IMR-90 (cell line): ENCODE data around the gene SIGLEC12. TPM values are rescaled to one million over a fixed set of nuclear protein-coding genes. Genes with fewer than 3 reads are reported as not detected.

Experiments used
- ATAC-seq: fragments of 200-7000 bp; cut with Tn5 transposase; 2 replicates; pipeline ENCODE4 v1.9.1; 2020; ENCODE audit warnings: low read depth, mild to moderate bottlenecking, moderate library complexity
- BruUV-seq: library from RNA; stranded (reverse); fragments of 400-500 nt; replicated peaks from 2 replicates; lab custom pipeline; 2021; lab: Mats Ljungman, UMichigan
- CTCF ChIA-PET: fragments of 300-600 bp; formaldehyde crosslinking; extraction: SDS; loops from one replicate; lab custom pipeline; 2021; ENCODE audit warnings: antibody characterized with exemption; lab: Yijun Ruan, JAX
- POLR2A ChIA-PET: fragments of 300-600 bp; sonication (Branson Sonifier 250); formaldehyde crosslinking; loops from one replicate; lab custom pipeline; 2022; ENCODE audit warnings: antibody characterized with exemption; ENCODE audit not compliant: unreplicated experiment; lab: Charles Lee
- DNase-seq: peaks from one replicate; pipeline ENCODE4 v3.0.0; 2013
- H2AFZ ChIP-seq: replicated peaks from 2 replicates; pipeline ENCODE3; 2013; ENCODE audit warnings: low read length, mild to moderate bottlenecking; ENCODE audit not compliant: poor library complexity
- H2AK5ac ChIP-seq: 2 replicates; pipeline ENCODE4 v1.6.1; 2013; ENCODE audit warnings: low read depth, low read length, inconsistent platforms
- H2AK9ac ChIP-seq: replicated peaks from 2 replicates; pipeline ENCODE3; 2013; ENCODE audit warnings: mild to moderate bottlenecking, low read depth, low read length, moderate library complexity; ENCODE audit not compliant: poor library complexity
- H2BK120ac ChIP-seq: 2 replicates; pipeline ENCODE4 v1.6.1; 2013; ENCODE audit warnings: low read depth, low read length, inconsistent platforms
- H2BK15ac ChIP-seq: 3 replicates; pipeline ENCODE4 v1.6.1; 2013; ENCODE audit warnings: low read depth, low read length, inconsistent platforms
- H2BK20ac ChIP-seq: 2 replicates; pipeline ENCODE4 v1.6.1; 2013; ENCODE audit warnings: low read depth, mild to moderate bottlenecking, inconsistent platforms, low read length, moderate library complexity
- H2BK5ac ChIP-seq: 2 replicates; pipeline ENCODE4 v1.6.1; 2013; ENCODE audit warnings: mild to moderate bottlenecking, low read depth, low read length, inconsistent platforms; ENCODE audit not compliant: poor library complexity, severe bottlenecking
- H3K14ac ChIP-seq: replicated peaks from 2 replicates; pipeline ENCODE4 v1.6.1; 2013; ENCODE audit warnings: low read depth, low read length, inconsistent platforms
- H3K18ac ChIP-seq: 2 replicates; pipeline ENCODE4 v1.6.1; 2013; ENCODE audit warnings: low read depth, low read length, control low read depth
- H3K23ac ChIP-seq: 2 replicates; pipeline ENCODE4 v1.6.1; 2013; ENCODE audit warnings: low read depth, low read length, inconsistent platforms
- H3K27ac ChIP-seq: 2 replicates; pipeline ENCODE4 v1.5.1; 2013; ENCODE audit warnings: mild to moderate bottlenecking, control low read depth, low read length; ENCODE audit not compliant: insufficient read depth
- H3K27me3 ChIP-seq: 2 replicates; pipeline ENCODE4 v1.6.1; 2013; ENCODE audit warnings: low read length; ENCODE audit not compliant: control insufficient read depth, insufficient read depth
- H3K36me3 ChIP-seq: 2 replicates; pipeline ENCODE4 v1.6.1; 2013; ENCODE audit warnings: low read length, mixed read lengths; ENCODE audit not compliant: control insufficient read depth, insufficient read depth
- H3K4ac ChIP-seq: 2 replicates; pipeline ENCODE4 v1.6.1; 2013; ENCODE audit warnings: low read depth, low read length, inconsistent platforms
- H3K4me1 ChIP-seq: 2 replicates; pipeline ENCODE4 v1.6.1; 2013; ENCODE audit warnings: low read length, mixed read lengths; ENCODE audit not compliant: control insufficient read depth, insufficient read depth
- H3K4me2 ChIP-seq: 2 replicates; pipeline ENCODE4 v1.6.1; 2013; ENCODE audit warnings: low read depth, mild to moderate bottlenecking, control low read depth, low read length, moderate library complexity
- H3K4me3 ChIP-seq: 2 replicates; pipeline ENCODE4 v1.5.1; 2013; ENCODE audit warnings: low read depth, mild to moderate bottlenecking, control low read depth, low read length, moderate library complexity; ENCODE audit not compliant: insufficient read depth
- H3K56ac ChIP-seq: 2 replicates; pipeline ENCODE4 v1.6.1; 2013; ENCODE audit warnings: low read length, inconsistent platforms; ENCODE audit not compliant: insufficient read depth; ENCODE audit errors: extremely low read depth
- H3K79me1 ChIP-seq, 2 experiments: 2 replicates each; pipeline ENCODE4 v1.6.1; 2013; ENCODE audit warnings: low read length in 2 of 2, inconsistent platforms in 1 of 2, low read depth in 1 of 2
- H3K9ac ChIP-seq: 2 replicates; pipeline ENCODE4 v1.6.1; 2013; ENCODE audit warnings: low read depth, low read length, control low read depth
- H3K9me1 ChIP-seq: 2 replicates; pipeline ENCODE4 v1.6.1; 2013; ENCODE audit warnings: low read length, inconsistent platforms; ENCODE audit not compliant: insufficient read depth
- H3K9me3 ChIP-seq: 2 replicates; pipeline ENCODE4 v1.6.1; 2013; ENCODE audit warnings: low read length; ENCODE audit not compliant: control insufficient read depth, insufficient read depth
- H4K20me1 ChIP-seq: 2 replicates; pipeline ENCODE4 v1.6.1; 2013; ENCODE audit warnings: low read length, inconsistent platforms; ENCODE audit not compliant: insufficient read depth
- H4K5ac ChIP-seq: 2 replicates; pipeline ENCODE4 v1.6.1; 2013; ENCODE audit warnings: mild to moderate bottlenecking, low read depth, low read length, control low read depth
- H4K8ac ChIP-seq, 2 experiments: 2 replicates each; pipeline ENCODE4 v1.6.1; 2013; ENCODE audit warnings: low read depth in 2 of 2, low read length in 2 of 2, control low read depth in 1 of 2, inconsistent platforms in 1 of 2
- H4K91ac ChIP-seq: 2 replicates; pipeline ENCODE4 v1.6.1; 2013; ENCODE audit warnings: low read depth, low read length, inconsistent platforms; ENCODE audit not compliant: insufficient read depth
- BHLHE40 ChIP-seq: fragments of 150-350 bp; IDR thresholded peaks from 2 replicates; pipeline ENCODE4 v1.6.1; 2016; ENCODE audit warnings: mild to moderate bottlenecking, low read depth, low read length
- CEBPB ChIP-seq: IDR thresholded peaks from 2 replicates; pipeline ENCODE4 v1.6.1; 2012; ENCODE audit warnings: low read depth, low read length, improper control_type of control experiment
- CHD1 ChIP-seq: IDR thresholded peaks from 2 replicates; pipeline ENCODE4 v1.6.1; 2012; ENCODE audit warnings: low read depth, low read length, improper control_type of control experiment
- ELK1 ChIP-seq: fragments of 150-350 bp; IDR thresholded peaks from 2 replicates; pipeline ENCODE4 v1.6.1; 2016; ENCODE audit warnings: low read depth, mild to moderate bottlenecking, low read length, moderate library complexity, borderline replicate concordance
- FOS ChIP-seq: fragments of 150-350 bp; IDR thresholded peaks from 2 replicates; pipeline ENCODE4 v1.6.1; 2016; ENCODE audit warnings: low read depth, low read length
- MAFK ChIP-seq: IDR thresholded peaks from 2 replicates; pipeline ENCODE4 v1.6.1; 2012; ENCODE audit warnings: low read depth, low read length, improper control_type of control experiment
- MAZ ChIP-seq: IDR thresholded peaks from 2 replicates; pipeline ENCODE4 v1.6.1; 2012; ENCODE audit warnings: low read depth, mild to moderate bottlenecking, low read length, improper control_type of control experiment, moderate library complexity, borderline replicate concordance
- MXI1 ChIP-seq: IDR thresholded peaks from 2 replicates; pipeline ENCODE4 v1.6.1; 2012; ENCODE audit warnings: low read depth, mild to moderate bottlenecking, low read length, moderate library complexity, borderline replicate concordance
- NFE2L2 ChIP-seq: fragments of 150-350 bp; IDR thresholded peaks from 2 replicates; pipeline ENCODE4 v1.6.1; 2016; ENCODE audit warnings: low read depth, mild to moderate bottlenecking, low read length
- POLR2A ChIP-seq: IDR thresholded peaks from 2 replicates; pipeline ENCODE4 v1.6.1; 2012; ENCODE audit warnings: mild to moderate bottlenecking, low read depth, low read length
- RAD21 ChIP-seq: IDR thresholded peaks from 2 replicates; pipeline ENCODE4 v1.6.1; 2012; ENCODE audit warnings: low read length, improper control_type of control experiment
- RCOR1 ChIP-seq: IDR thresholded peaks from 2 replicates; pipeline ENCODE4 v1.6.1; 2012; ENCODE audit warnings: mild to moderate bottlenecking, low read length, improper control_type of control experiment; ENCODE audit not compliant: insufficient replicate concordance
- RFX5 ChIP-seq: IDR thresholded peaks from 2 replicates; pipeline ENCODE4 v1.8.0; 2012; ENCODE audit warnings: low read depth, mild to moderate bottlenecking, low read length, moderate library complexity
- SMC3 ChIP-seq: fragments of 150-350 bp; IDR thresholded peaks from 2 replicates; pipeline ENCODE4 v1.6.1; 2016; ENCODE audit warnings: low read depth, mild to moderate bottlenecking, antibody characterized with exemption, low read length, moderate library complexity
- USF2 ChIP-seq: fragments of 150-350 bp; IDR thresholded peaks from 2 replicates; pipeline ENCODE4 v1.6.1; 2017; ENCODE audit warnings: mild to moderate bottlenecking, antibody characterized with exemption, low read length, low read depth
- WGBS, 2 experiments: methylation state at CpG; one replicate each; pipeline versions ENCODE4 v1.1.5 to v1.1.7; 2013; ENCODE audit warnings: missing lambda C conversion rate in 2 of 2; ENCODE audit not compliant: insufficient read length in 1 of 2; ENCODE audit errors: extremely low coverage in 2 of 2; 5-methylcytosine and 5-hydroxymethylcytosine counted together
- dilution Hi-C: fragments of 300-500 bp; cut with HindIII; formaldehyde crosslinking; loops from one replicate; pipeline ENCODE4 v1.14.3; 2018; ENCODE audit warnings: low sequenced_read_pairs; ENCODE audit not compliant: unreplicated experiment
- in situ Hi-C: fragments of 300-500 bp; cut with MboI; formaldehyde crosslinking; loops from 3 replicates; pipeline ENCODE4 v1.14.3; 2019; ENCODE audit warnings: low sequenced_read_pairs, inconsistent platforms, mixed read lengths
- intact Hi-C: fragments of 100-400 bp; cut with micrococcal nuclease; formaldehyde crosslinking; loops from 2 replicates; pipeline ENCODE4 v1.10.0; 2022
- polyA plus RNA-seq, 3 experiments: library from polyadenylated mRNA; depleted of rRNA; stranded (reverse); fragments of >200 nt; gene quantifications; 2 replicates each; pipeline ENCODE4 v1.2.3, GENCODE V29; 2012; ENCODE audit warnings: low replicate concordance in 1 of 3
- total RNA-seq: library from RNA; depleted of rRNA; stranded (reverse); fragments of >200 nt; gene quantifications from 2 replicates; pipeline ENCODE4 v1.2.3, GENCODE V29; 2012
- TF ChIP-seq, protein P1 (sequence below): conservative IDR thresholded peaks from 2 replicates; pipeline ENCODE4 v1.5.1; 2012; ENCODE audit warnings: mild to moderate bottlenecking, low read depth, low read length, improper control_type of control experiment

The SIGLEC12 gene
- total and polyA plus RNA-seq, 2 of the 4 experiments (the other 2 are of a cell fraction) = not detected

- in situ Hi-C loops = no loop called here
- Histone ChIP-seq H3K4me3 (no peak overlapping the region), H2BK20ac (no peak overlapping the region), H4K20me1 (no peaks in the 10 kb centered on the region), H3K27ac (no peak overlapping the region), H3K79me1 (no peaks in the 10 kb centered on the region), H3K4me1 (no peaks in the 10 kb centered on the region), H2AK9ac (no peak overlapping the region), H3K23ac (no peak overlapping the region), H4K5ac (no peak overlapping the region), H3K18ac (no peak overlapping the region), H2AFZ (no peak overlapping the region), H2BK5ac (no peak overlapping the region), H4K8ac (no peak overlapping the region), H3K56ac (no peak overlapping the region), H2BK120ac (no peak overlapping the region), H2BK15ac (no peak overlapping the region), H3K27me3 (no peaks in the 10 kb centered on the region), H3K9ac (no peak overlapping the region), H3K4ac (no peak overlapping the region), H3K9me1 (no peaks in the 10 kb centered on the region), H3K14ac (no peak overlapping the region), H3K36me3 (no peaks in the 10 kb centered on the region), H4K91ac (no peak overlapping the region), H3K4me2 (no peak overlapping the region), H2AK5ac (no peak overlapping the region), H3K9me3 (peaks cover 18% of the 10 kb centered on the region)
- intact Hi-C loops = no loop called here
- dilution Hi-C loops = no loop called here
- WGBS, 2 experiments = 22% methylated on average over 3 of the region's 8 CpGs; no CpG with 5 or more reads in 1 of the 2 experiments
- POLR2A ChIA-PET = no interaction called here
- no peak for TF ChIP-seq RFX5
- TF ChIP-seq FOS = no peak
- no peak for TF ChIP-seq POLR2A
- no peak for TF ChIP-seq NFE2L2
- no peak for TF ChIP-seq ELK1
- no peak for TF ChIP-seq RAD21
- TF ChIP-seq RCOR1 = no peak
- no peak for TF ChIP-seq CHD1
- TF ChIP-seq MAZ = no peak
- TF ChIP-seq SMC3 = no peak
- TF ChIP-seq BHLHE40 = no peak
- TF ChIP-seq USF2 = no peak
- TF ChIP-seq, protein P1, sequence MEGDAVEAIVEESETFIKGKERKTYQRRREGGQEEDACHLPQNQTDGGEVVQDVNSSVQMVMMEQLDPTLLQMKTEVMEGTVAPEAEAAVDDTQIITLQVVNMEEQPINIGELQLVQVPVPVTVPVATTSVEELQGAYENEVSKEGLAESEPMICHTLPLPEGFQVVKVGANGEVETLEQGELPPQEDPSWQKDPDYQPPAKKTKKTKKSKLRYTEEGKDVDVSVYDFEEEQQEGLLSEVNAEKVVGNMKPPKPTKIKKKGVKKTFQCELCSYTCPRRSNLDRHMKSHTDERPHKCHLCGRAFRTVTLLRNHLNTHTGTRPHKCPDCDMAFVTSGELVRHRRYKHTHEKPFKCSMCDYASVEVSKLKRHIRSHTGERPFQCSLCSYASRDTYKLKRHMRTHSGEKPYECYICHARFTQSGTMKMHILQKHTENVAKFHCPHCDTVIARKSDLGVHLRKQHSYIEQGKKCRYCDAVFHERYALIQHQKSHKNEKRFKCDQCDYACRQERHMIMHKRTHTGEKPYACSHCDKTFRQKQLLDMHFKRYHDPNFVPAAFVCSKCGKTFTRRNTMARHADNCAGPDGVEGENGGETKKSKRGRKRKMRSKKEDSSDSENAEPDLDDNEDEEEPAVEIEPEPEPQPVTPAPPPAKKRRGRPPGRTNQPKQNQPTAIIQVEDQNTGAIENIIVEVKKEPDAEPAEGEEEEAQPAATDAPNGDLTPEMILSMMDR = no peak
- no peak for TF ChIP-seq MAFK
- no peak for TF ChIP-seq MXI1
- no peak for TF ChIP-seq CEBPB
- CTCF ChIA-PET = no interaction called here
- no TSS peak for BruUV-seq
- no peak for ATAC-seq
- DNase-seq = no peak
Observed at GRCh38 chr19:51480590-51480989, 21.0 kb downstream of the SIGLEC12 start.
